Tibial nerve (tissue), 4 donors: ENCODE results near the gene SCEL.

Source experiments
- EP300 ChIP-seq, 2 donors: sonication (generic); formaldehyde crosslinking; IDR thresholded peaks; one replicate each; pipeline ENCODE4 v1.6.1; 2017; ENCODE audit warnings: antibody characterized with exemption in 2 of 2, mild to moderate bottlenecking in 1 of 2
- POLR2A ChIP-seq, 2 donors: fragments of 450-650 bp; IDR thresholded peaks; one replicate each; pipeline ENCODE4 v1.6.1; 2017; ENCODE audit warnings: antibody characterized with exemption in 2 of 2, mild to moderate bottlenecking in 2 of 2, moderate library complexity in 2 of 2
- TF ChIP-seq, protein P1 (sequence below), 5 experiments: fragments of 200-600 bp in 3 of 5; fragments of 450-650 bp in 2 of 5; sonication (generic) in 3 of 5; IDR thresholded peaks; one replicate each; pipeline ENCODE4 v1.5.1; 2016 to 2019; ENCODE audit warnings: antibody characterized with exemption in 5 of 5, mild to moderate bottlenecking in 3 of 5, moderate library complexity in 2 of 5

- TF ChIP-seq EP300 (IDR thresholded peaks at IDR 0.05), result no peak
- TF ChIP-seq, protein P1, sequence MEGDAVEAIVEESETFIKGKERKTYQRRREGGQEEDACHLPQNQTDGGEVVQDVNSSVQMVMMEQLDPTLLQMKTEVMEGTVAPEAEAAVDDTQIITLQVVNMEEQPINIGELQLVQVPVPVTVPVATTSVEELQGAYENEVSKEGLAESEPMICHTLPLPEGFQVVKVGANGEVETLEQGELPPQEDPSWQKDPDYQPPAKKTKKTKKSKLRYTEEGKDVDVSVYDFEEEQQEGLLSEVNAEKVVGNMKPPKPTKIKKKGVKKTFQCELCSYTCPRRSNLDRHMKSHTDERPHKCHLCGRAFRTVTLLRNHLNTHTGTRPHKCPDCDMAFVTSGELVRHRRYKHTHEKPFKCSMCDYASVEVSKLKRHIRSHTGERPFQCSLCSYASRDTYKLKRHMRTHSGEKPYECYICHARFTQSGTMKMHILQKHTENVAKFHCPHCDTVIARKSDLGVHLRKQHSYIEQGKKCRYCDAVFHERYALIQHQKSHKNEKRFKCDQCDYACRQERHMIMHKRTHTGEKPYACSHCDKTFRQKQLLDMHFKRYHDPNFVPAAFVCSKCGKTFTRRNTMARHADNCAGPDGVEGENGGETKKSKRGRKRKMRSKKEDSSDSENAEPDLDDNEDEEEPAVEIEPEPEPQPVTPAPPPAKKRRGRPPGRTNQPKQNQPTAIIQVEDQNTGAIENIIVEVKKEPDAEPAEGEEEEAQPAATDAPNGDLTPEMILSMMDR (IDR thresholded peaks at IDR 0.05), result no peak
- no peak for TF ChIP-seq POLR2A (IDR thresholded peaks at IDR 0.05)
Observed at GRCh38 chr13:77518266-77518665, 17.2 kb upstream of the SCEL start.
